Measurements from ENCODE around the gene FCHSD2. TPM values are rescaled to one million over a fixed set of nuclear protein-coding genes. Genes with fewer than 3 reads are reported as not detected.

The FCHSD2 gene
- total and polyA plus RNA-seq, 2 of the 13 experiments (the other 11 are each of a cell fraction or from before 2014, with no cell fraction given) = 20.5 to 24.8 TPM

DNA sequence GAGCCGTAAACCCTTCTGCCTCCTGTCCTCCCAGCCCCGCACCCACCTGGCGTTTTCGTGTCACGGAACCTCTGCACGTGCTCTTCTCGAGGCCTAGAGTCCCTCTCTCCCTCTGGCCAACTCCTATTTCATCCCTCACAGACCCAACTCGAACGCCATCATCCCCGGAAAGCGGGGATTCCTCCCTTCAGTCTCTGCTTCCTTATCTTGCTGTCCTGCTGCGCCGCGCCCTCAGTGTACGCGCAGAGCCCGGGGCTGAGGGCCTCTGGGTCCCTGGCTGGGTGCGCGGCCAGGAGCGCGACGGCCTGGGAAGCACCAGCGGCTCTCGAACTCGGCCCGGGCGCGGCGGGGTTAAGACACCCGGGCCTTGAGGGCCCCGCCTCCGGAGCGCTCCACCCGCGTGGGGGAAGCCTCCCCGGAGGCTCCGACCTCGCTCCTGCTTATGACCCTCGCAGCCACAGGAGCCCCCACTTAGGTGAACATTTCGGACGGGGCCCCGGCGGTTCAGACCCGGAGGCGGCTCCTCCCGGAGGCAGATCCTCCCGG is 328.3 kb downstream of the FCHSD2 start (continued):
- TF ChIP-seq, protein P1, sequence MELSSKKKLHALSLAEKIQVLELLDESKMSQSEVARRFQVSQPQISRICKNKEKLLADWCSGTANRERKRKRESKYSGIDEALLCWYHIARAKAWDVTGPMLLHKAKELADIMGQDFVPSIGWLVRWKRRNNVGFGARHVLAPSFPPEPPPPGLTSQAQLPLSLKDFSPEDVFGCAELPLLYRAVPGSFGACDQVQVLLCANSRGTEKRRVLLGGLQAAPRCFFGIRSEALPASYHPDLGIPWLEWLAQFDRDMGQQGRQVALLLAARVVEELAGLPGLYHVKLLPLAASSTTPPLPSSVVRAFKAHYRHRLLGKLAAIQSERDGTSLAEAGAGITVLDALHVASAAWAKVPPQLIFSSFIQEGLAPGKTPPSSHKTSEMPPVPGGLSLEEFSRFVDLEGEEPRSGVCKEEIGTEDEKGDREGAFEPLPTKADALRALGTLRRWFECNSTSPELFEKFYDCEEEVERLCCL (CRISPR knock-in tag; IDR thresholded peaks at IDR 0.05; ENCODE audit: borderline replicate concordance) = no peak; the same call in 1 of the 2 replicates
- TF ChIP-seq HOXD1 (CRISPR knock-in tag; IDR thresholded peaks at IDR 0.05) = peak; percentile 22; the same call in 1 of the 2 replicates
- TF ChIP-seq, protein P2, sequence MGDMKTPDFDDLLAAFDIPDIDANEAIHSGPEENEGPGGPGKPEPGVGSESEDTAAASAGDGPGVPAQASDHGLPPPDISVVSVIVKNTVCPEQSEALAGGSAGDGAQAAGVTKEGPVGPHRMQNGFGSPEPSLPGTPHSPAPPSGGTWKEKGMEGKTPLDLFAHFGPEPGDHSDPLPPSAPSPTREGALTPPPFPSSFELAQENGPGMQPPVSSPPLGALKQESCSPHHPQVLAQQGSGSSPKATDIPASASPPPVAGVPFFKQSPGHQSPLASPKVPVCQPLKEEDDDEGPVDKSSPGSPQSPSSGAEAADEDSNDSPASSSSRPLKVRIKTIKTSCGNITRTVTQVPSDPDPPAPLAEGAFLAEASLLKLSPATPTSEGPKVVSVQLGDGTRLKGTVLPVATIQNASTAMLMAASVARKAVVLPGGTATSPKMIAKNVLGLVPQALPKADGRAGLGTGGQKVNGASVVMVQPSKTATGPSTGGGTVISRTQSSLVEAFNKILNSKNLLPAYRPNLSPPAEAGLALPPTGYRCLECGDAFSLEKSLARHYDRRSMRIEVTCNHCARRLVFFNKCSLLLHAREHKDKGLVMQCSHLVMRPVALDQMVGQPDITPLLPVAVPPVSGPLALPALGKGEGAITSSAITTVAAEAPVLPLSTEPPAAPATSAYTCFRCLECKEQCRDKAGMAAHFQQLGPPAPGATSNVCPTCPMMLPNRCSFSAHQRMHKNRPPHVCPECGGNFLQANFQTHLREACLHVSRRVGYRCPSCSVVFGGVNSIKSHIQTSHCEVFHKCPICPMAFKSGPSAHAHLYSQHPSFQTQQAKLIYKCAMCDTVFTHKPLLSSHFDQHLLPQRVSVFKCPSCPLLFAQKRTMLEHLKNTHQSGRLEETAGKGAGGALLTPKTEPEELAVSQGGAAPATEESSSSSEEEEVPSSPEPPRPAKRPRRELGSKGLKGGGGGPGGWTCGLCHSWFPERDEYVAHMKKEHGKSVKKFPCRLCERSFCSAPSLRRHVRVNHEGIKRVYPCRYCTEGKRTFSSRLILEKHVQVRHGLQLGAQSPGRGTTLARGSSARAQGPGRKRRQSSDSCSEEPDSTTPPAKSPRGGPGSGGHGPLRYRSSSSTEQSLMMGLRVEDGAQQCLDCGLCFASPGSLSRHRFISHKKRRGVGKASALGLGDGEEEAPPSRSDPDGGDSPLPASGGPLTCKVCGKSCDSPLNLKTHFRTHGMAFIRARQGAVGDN (CRISPR knock-in tag; IDR thresholded peaks at IDR 0.05) = peak; percentile 91
- TF ChIP-seq ZNF569 (CRISPR knock-in tag; IDR thresholded peaks at IDR 0.05; ENCODE audit: borderline replicate concordance) = no peak
- no peak for TF ChIP-seq JARID2 (CRISPR knock-in tag; IDR thresholded peaks at IDR 0.05; ENCODE audit: insufficient replicate concordance)
- TF ChIP-seq RCOR2 (CRISPR knock-in tag; IDR thresholded peaks at IDR 0.05) = 0 out of 2 replicates have a peak, but pooled peaks have one; percentile 15
- TF ChIP-seq, protein P3, sequence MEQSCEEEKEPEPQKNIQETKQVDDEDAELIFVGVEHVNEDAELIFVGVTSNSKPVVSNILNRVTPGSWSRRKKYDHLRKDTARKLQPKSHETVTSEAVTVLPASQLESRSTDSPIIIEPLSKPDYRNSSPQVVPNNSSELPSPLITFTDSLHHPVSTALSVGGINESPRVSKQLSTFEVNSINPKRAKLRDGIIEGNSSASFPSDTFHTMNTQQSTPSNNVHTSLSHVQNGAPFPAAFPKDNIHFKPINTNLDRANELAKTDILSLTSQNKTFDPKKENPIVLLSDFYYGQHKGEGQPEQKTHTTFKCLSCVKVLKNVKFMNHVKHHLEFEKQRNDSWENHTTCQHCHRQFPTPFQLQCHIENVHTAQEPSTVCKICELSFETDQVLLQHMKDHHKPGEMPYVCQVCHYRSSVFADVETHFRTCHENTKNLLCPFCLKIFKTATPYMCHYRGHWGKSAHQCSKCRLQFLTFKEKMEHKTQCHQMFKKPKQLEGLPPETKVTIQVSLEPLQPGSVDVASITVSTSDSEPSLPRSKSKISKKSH (CRISPR knock-in tag; IDR thresholded peaks at IDR 0.05; ENCODE audit: borderline replicate concordance) = peak; percentile 69; the same call in 1 of the 2 replicates
- TF ChIP-seq KDM4B (CRISPR knock-in tag; IDR thresholded peaks at IDR 0.05) = no peak
- TF ChIP-seq ZNF292 (CRISPR knock-in tag; IDR thresholded peaks at IDR 0.05; ENCODE audit: borderline replicate concordance, low read depth) = 0 out of 2 replicates have a peak, but pooled peaks have one; percentile 7
- TF ChIP-seq REL (CRISPR knock-in tag; conservative IDR thresholded peaks at IDR 0.05) = no peak
- TF ChIP-seq ZNF616 (CRISPR knock-in tag; IDR thresholded peaks at IDR 0.05; ENCODE audit: low read depth) = peak; percentile 56; the same call in 1 of the 2 replicates
- TF ChIP-seq, protein P4, sequence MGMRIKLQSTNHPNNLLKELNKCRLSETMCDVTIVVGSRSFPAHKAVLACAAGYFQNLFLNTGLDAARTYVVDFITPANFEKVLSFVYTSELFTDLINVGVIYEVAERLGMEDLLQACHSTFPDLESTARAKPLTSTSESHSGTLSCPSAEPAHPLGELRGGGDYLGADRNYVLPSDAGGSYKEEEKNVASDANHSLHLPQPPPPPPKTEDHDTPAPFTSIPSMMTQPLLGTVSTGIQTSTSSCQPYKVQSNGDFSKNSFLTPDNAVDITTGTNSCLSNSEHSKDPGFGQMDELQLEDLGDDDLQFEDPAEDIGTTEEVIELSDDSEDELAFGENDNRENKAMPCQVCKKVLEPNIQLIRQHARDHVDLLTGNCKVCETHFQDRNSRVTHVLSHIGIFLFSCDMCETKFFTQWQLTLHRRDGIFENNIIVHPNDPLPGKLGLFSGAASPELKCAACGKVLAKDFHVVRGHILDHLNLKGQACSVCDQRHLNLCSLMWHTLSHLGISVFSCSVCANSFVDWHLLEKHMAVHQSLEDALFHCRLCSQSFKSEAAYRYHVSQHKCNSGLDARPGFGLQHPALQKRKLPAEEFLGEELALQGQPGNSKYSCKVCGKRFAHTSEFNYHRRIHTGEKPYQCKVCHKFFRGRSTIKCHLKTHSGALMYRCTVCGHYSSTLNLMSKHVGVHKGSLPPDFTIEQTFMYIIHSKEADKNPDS (CRISPR knock-in tag; IDR thresholded peaks at IDR 0.05) = no peak
- 0 out of 2 replicates have a peak, but pooled peaks have one; percentile 41 for TF ChIP-seq PRMT3 (CRISPR knock-in tag; IDR thresholded peaks at IDR 0.05; ENCODE audit: borderline replicate concordance, low read depth)
- TF ChIP-seq ZNF777 (CRISPR knock-in tag; IDR thresholded peaks at IDR 0.05) = peak; percentile 49; the same call in 1 of the 2 replicates
- TF ChIP-seq GFI1 (CRISPR knock-in tag; IDR thresholded peaks at IDR 0.05; ENCODE audit: borderline replicate concordance) = peak; percentile 72; the same call in 1 of the 2 replicates
- TF ChIP-seq ZFP82 (CRISPR knock-in tag; IDR thresholded peaks at IDR 0.05; ENCODE audit: borderline replicate concordance) = peak; percentile 75; the same call in 1 of the 2 replicates
- peak; percentile 39; the same call in 1 of the 2 replicates for TF ChIP-seq POGZ (CRISPR knock-in tag; IDR thresholded peaks at IDR 0.05)
